OCI-LY3 (cell line): ENCODE results near the gene HIRIP3.
"Not testable (repeated sequence)": the region's sequence is repeated elsewhere in the genome, so short reads cannot be mapped to it uniquely, and the experiment has no call there.

ENCODE experiments used
- H2AFZ ChIP-seq: fragments of 200-600, 300-600 bp; shearing (Covaris generic); 2 replicates; pipeline ENCODE4 v1.6.0; 2014; ENCODE audit warnings: antibody characterized with exemption, low read depth, low read length
- H3K27ac ChIP-seq: fragments of 200-600, 300-600 bp; sonication (generic); 2 replicates; pipeline ENCODE4 v1.5.1; 2014; ENCODE audit warnings: mild to moderate bottlenecking, low read length, moderate library complexity, mixed read lengths
- H3K27me3 ChIP-seq: fragments of 200-600, 300-600 bp; sonication (generic); 2 replicates; pipeline ENCODE4 v1.6.1; 2014; ENCODE audit warnings: low read depth, low read length, mixed read lengths
- H3K36me3 ChIP-seq: fragments of 200-600, 300-600 bp; sonication (generic); replicated peaks from 2 replicates; pipeline ENCODE3; 2014; ENCODE audit warnings: low read depth, low read length, mixed read lengths
- H3K4me1 ChIP-seq: fragments of 300-600, 200-600 bp; sonication (generic); 2 replicates; pipeline ENCODE4 v1.6.1; 2014; ENCODE audit warnings: low read length, mixed read lengths
- H3K4me2 ChIP-seq: fragments of 200-600, 300-600 bp; sonication (generic); 2 replicates; pipeline ENCODE4 v1.6.1; 2014; ENCODE audit warnings: low read length, mixed read lengths
- H3K4me3 ChIP-seq: fragments of 300-600, 200-600 bp; sonication (generic); 2 replicates; pipeline ENCODE4 v1.5.1; 2014; ENCODE audit warnings: antibody characterized with exemption, mild to moderate bottlenecking, low read length, moderate library complexity
- H3K79me2 ChIP-seq: fragments of 300-600, 200-600 bp; shearing (Covaris generic); 2 replicates; pipeline ENCODE4 v1.6.1; 2014; ENCODE audit warnings: mild to moderate bottlenecking, low read length, mixed read lengths
- H3K9ac ChIP-seq: fragments of 300-600, 200-600 bp; shearing (Covaris generic); 2 replicates; pipeline ENCODE4 v1.6.0; 2014; ENCODE audit warnings: mild to moderate bottlenecking, low read length, moderate library complexity
- H3K9me3 ChIP-seq: fragments of 200-600, 300-600 bp; shearing (Covaris generic); 2 replicates; pipeline ENCODE4 v1.6.1; 2014; ENCODE audit warnings: low read length, mixed read lengths; ENCODE audit not compliant: insufficient read depth
- H4K20me1 ChIP-seq: fragments of 200-600, 300-600 bp; sonication (generic); 2 replicates; pipeline ENCODE4 v1.6.1; 2016; ENCODE audit warnings: low read length, mixed read lengths; ENCODE audit not compliant: insufficient read depth
- EZH2phosphoT487 ChIP-seq: fragments of 200-600 bp; shearing (Covaris generic); IDR thresholded peaks from 2 replicates; pipeline ENCODE4 v1.6.1; 2018; ENCODE audit warnings: antibody characterized with exemption, mixed run types, low read depth
- TF ChIP-seq, protein P1 (sequence below): fragments of 200-600, 300-600 bp; sonication (generic); IDR thresholded peaks from 2 replicates; pipeline ENCODE4 v1.5.1; 2014; ENCODE audit warnings: antibody characterized with exemption, low read length, low read depth

HIRIP3 gene, protein sequence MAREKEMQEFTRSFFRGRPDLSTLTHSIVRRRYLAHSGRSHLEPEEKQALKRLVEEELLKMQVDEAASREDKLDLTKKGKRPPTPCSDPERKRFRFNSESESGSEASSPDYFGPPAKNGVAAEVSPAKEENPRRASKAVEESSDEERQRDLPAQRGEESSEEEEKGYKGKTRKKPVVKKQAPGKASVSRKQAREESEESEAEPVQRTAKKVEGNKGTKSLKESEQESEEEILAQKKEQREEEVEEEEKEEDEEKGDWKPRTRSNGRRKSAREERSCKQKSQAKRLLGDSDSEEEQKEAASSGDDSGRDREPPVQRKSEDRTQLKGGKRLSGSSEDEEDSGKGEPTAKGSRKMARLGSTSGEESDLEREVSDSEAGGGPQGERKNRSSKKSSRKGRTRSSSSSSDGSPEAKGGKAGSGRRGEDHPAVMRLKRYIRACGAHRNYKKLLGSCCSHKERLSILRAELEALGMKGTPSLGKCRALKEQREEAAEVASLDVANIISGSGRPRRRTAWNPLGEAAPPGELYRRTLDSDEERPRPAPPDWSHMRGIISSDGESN

DNA sequence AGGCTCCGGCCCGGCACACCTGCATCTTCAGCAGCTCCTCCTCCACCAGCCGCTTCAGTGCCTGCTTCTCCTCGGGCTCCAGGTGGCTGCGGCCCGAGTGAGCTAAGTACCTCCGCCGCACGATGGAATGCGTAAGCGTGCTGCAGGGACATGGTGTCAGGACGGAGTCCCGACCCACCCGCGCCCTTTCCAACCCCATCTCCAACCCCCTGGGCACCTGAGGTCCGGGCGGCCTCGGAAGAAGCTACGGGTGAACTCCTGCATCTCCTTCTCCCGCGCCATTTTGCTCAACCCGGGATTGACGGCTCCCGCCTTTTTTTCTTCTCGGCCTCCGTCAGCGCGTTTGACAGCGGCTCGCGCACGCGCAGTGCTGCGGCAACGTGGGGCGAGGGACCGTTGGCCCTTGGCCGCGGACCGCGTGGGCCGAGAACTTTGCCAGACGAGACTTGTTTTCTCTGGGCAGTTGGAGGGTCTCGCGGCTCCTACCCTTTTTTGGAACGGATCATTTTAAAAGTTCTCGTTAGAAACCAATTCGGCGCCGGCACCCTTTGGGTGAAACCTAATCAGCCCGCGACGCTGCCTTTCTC lies at the start of gene HIRIP3:
Gene HIRIP3, minus strand, starts transcription at position 294 of the 587 bp plus-strand sequence. Its CDS starts 12 bp downstream, at position 282.
- H3K4me3 ChIP-seq: peak within 1 kb of the TSS; percentile 94
- H3K79me2 ChIP-seq: peaks cover 16% of the 10 kb centered on the region
- H3K9ac ChIP-seq: peak within 1 kb of the TSS; percentile 99
- peaks cover 20% of the 10 kb centered on the region for H3K36me3 ChIP-seq
- no peak for TF ChIP-seq EZH2phosphoT487
- TF ChIP-seq, protein P1, sequence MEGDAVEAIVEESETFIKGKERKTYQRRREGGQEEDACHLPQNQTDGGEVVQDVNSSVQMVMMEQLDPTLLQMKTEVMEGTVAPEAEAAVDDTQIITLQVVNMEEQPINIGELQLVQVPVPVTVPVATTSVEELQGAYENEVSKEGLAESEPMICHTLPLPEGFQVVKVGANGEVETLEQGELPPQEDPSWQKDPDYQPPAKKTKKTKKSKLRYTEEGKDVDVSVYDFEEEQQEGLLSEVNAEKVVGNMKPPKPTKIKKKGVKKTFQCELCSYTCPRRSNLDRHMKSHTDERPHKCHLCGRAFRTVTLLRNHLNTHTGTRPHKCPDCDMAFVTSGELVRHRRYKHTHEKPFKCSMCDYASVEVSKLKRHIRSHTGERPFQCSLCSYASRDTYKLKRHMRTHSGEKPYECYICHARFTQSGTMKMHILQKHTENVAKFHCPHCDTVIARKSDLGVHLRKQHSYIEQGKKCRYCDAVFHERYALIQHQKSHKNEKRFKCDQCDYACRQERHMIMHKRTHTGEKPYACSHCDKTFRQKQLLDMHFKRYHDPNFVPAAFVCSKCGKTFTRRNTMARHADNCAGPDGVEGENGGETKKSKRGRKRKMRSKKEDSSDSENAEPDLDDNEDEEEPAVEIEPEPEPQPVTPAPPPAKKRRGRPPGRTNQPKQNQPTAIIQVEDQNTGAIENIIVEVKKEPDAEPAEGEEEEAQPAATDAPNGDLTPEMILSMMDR: no peak
- no peaks in the 10 kb centered on the region for H3K27me3 ChIP-seq
- H4K20me1 ChIP-seq: no peaks in the 10 kb centered on the region
- peaks cover 13% of the 10 kb centered on the region for H3K4me1 ChIP-seq
- H2AFZ ChIP-seq: peak within 1 kb of the TSS; percentile 91
- H3K4me2 ChIP-seq: peak within 1 kb of the TSS; percentile 96
- H3K9me3 ChIP-seq: no peaks in the 10 kb centered on the region
- H3K27ac ChIP-seq: peak within 1 kb of the TSS; percentile 85

DNA sequence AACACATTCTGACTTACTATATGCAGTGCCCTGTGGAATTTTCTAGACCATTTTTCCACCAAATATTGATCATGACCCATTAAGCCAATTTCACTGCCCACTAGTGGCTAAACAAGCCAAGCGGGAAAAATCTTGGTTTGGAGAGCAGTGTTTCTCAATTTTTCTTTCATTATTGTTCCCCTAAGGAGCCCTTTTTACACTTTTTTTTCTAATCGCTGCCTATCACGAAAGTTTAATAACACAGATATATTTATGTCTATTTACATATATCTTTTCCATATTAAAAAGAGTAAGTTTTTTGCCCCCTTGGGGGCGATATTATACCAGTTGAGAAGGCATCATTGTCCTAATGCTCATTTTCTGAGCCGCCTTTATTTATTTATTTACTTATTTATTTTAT lies 46.4 kb upstream of the HIRIP3 start:
- H2AFZ ChIP-seq: no peak overlapping the region
- no peak overlapping the region for H3K27ac ChIP-seq
- H3K4me2 ChIP-seq: no peak overlapping the region
- H3K36me3 ChIP-seq: no peaks in the 10 kb centered on the region
- H3K4me3 ChIP-seq: no peak overlapping the region
- H4K20me1 ChIP-seq: no peaks in the 10 kb centered on the region
- peaks cover 5% of the 10 kb centered on the region for H3K27me3 ChIP-seq
- H3K4me1 ChIP-seq: no peaks in the 10 kb centered on the region
- H3K9me3 ChIP-seq: no peaks in the 10 kb centered on the region
- no peak for TF ChIP-seq EZH2phosphoT487
- TF ChIP-seq, protein P1: peak; percentile 47
- H3K9ac ChIP-seq: no peak overlapping the region
- no peaks in the 10 kb centered on the region for H3K79me2 ChIP-seq

DNA sequence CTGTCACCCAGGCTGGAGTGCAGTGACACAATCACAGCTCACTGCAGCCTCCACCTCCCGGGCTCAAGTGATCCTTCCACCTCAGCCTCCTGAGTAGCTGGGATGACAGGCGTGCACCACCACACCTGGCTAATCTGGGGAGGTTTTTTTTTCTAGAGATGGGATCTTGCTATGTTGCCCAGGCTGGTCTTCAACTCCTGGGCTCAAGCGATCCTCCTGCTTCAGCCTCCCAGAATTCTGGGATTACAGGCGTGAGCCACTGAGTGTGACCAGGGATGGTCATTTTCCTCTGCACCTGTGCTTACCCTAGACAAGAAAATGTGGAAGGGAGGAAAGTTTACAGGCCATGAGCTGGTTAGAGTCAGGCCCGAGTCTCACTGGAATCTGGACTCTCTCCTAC lies 45.3 kb upstream of the HIRIP3 start:
- not testable (repeated sequence) for H3K4me3 ChIP-seq, H3K4me2 ChIP-seq, H2AFZ ChIP-seq, H3K9ac ChIP-seq, H3K9me3 ChIP-seq, H4K20me1 ChIP-seq, H3K79me2 ChIP-seq, H3K27ac ChIP-seq, H3K27me3 ChIP-seq, H3K36me3 ChIP-seq, H3K4me1 ChIP-seq

DNA sequence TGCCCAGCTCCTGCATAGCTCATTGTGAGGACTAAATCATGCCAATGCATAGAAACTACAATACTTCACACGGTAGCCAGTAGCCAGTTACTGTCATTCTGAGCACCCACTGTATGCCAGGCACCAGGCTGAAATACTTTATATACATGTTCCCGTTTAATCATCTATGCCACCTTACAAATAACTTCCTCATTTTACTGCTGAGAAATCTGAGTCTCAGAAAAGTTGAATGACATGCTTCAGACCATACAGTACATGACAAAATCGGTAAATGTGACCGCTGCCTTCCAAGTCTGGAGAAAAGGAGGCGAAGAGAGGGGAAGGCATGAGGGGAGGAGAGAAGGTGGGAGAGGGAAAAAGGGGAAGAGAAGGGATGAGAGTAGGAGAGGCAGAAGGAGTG lies 44.8 kb upstream of the HIRIP3 start:
- TF ChIP-seq, protein P1: no peak
- TF ChIP-seq EZH2phosphoT487: no peak
- Histone ChIP-seq H3K4me1 (peaks cover 2% of the 10 kb centered on the region), H3K9me3 (no peaks in the 10 kb centered on the region), H3K36me3 (no peaks in the 10 kb centered on the region), H3K27ac (no peak overlapping the region), H3K27me3 (no peaks in the 10 kb centered on the region), H4K20me1 (no peaks in the 10 kb centered on the region), H3K79me2 (no peaks in the 10 kb centered on the region), H3K4me2 (no peak overlapping the region), H3K9ac (no peak overlapping the region), H2AFZ (no peak overlapping the region), H3K4me3 (no peak overlapping the region)
